Naive thymus-derived CD4-positive, alpha-beta T cell (primary cell): ENCODE results near the gene CERS4. TPM values are rescaled to one million over a fixed set of nuclear protein-coding genes. Genes with fewer than 3 reads are reported as not detected.

Experiments
- ATAC-seq: fragments of 150-1000 bp; cut with Tn5 transposase; 2 replicates; pipeline ENCODE4 v1.10.0; 2021; ENCODE audit warnings: mild to moderate bottlenecking, moderate library complexity
- CTCF ChIA-PET: fragments of 350-600 bp; sonication (Branson Sonifier 250); formaldehyde crosslinking; loops from one replicate; lab custom pipeline; 2021; ENCODE audit warnings: antibody characterized with exemption; lab: Charles Lee
- POLR2A ChIA-PET: fragments of 350-600 bp; sonication (Branson Sonifier 250); formaldehyde crosslinking; loops from one replicate; lab custom pipeline; 2021; ENCODE audit warnings: antibody characterized with exemption, inconsistent platforms; lab: Charles Lee
- DNase-seq, 9 donors: peaks; one replicate each; pipeline versions ENCODE4 v3.0.0 to v3.0.0-alpha.2; 2020 to 2022; ENCODE audit warnings: mixed read lengths in 1 of 9
- H3K27ac ChIP-seq: one replicate; pipeline ENCODE4 v1.7.0; 2013; ENCODE audit warnings: mild to moderate bottlenecking, low read depth, low read length, moderate library complexity
- H3K27me3 ChIP-seq, 2 donors: one replicate each; pipeline ENCODE4 v1.7.0; 2013; ENCODE audit warnings: low read length in 2 of 2, mild to moderate bottlenecking in 2 of 2, moderate library complexity in 2 of 2; ENCODE audit not compliant: control insufficient read depth in 2 of 2, insufficient read depth in 2 of 2
- H3K36me3 ChIP-seq, 3 experiments: 1 replicate in 2 of 3; 2 replicates in 1 of 3; pipeline ENCODE4 v1.7.0; 2013; ENCODE audit warnings: low read length in 3 of 3, mild to moderate bottlenecking in 3 of 3, moderate library complexity in 1 of 3; ENCODE audit not compliant: insufficient read depth in 3 of 3, control insufficient read depth in 2 of 3
- H3K4me1 ChIP-seq, 2 donors: one replicate each; pipeline ENCODE4 v1.7.0; 2013; ENCODE audit warnings: low read length in 2 of 2, mild to moderate bottlenecking in 2 of 2, moderate library complexity in 1 of 2; ENCODE audit not compliant: control insufficient read depth in 2 of 2, insufficient read depth in 2 of 2
- H3K4me3 ChIP-seq: 2 replicates; pipeline ENCODE4 v1.7.0; 2013; ENCODE audit warnings: mild to moderate bottlenecking, low read length
- H3K9me3 ChIP-seq, 3 experiments: 1 replicate in 2 of 3; 2 replicates in 1 of 3; pipeline ENCODE4 v1.7.0; 2013; ENCODE audit warnings: low read length in 3 of 3; ENCODE audit not compliant: control insufficient read depth in 2 of 3
- H3K27ac Mint-ChIP-seq, 9 donors: one replicate each; pipeline ENCODE4 v1.8.0; 2020 to 2022; ENCODE audit warnings: mixed read lengths in 9 of 9, mild to moderate bottlenecking in 8 of 9, moderate library complexity in 5 of 9, inconsistent platforms in 2 of 9
- H3K27me3 Mint-ChIP-seq, 5 donors: one replicate each; pipeline ENCODE4 v1.8.0; 2021 to 2022; ENCODE audit warnings: mixed read lengths in 5 of 5, mild to moderate bottlenecking in 1 of 5
- H3K36me3 Mint-ChIP-seq, 5 donors: one replicate each; pipeline ENCODE4 v1.8.0; 2020 to 2022; ENCODE audit warnings: mixed read lengths in 5 of 5, mild to moderate bottlenecking in 3 of 5, inconsistent platforms in 1 of 5
- H3K4me1 Mint-ChIP-seq, 7 donors: one replicate each; pipeline ENCODE4 v1.8.0; 2020 to 2022; ENCODE audit warnings: mixed read lengths in 7 of 7, mild to moderate bottlenecking in 3 of 7, inconsistent platforms in 1 of 7
- H3K4me3 Mint-ChIP-seq, 10 donors: one replicate each; pipeline ENCODE4 v1.8.0; 2020 to 2022; ENCODE audit warnings: mild to moderate bottlenecking in 10 of 10, mixed read lengths in 10 of 10, moderate library complexity in 6 of 10, inconsistent platforms in 2 of 10
- H3K9me3 Mint-ChIP-seq, 11 donors: one replicate each; pipeline ENCODE4 v1.8.0; 2020 to 2022; ENCODE audit warnings: mixed read lengths in 11 of 11, mild to moderate bottlenecking in 4 of 11, inconsistent platforms in 1 of 11, moderate library complexity in 1 of 11
- intact Hi-C, 2 donors: fragments of 100-400 bp; cut with micrococcal nuclease; formaldehyde crosslinking; loops; one replicate each; pipeline ENCODE4 v1.15.1; 2023
- polyA plus RNA-seq, 2 donors: library from polyadenylated mRNA; unstranded; fragments of 300-500 nt; fragmentation: Illumina TruSeq; gene quantifications; one replicate each; pipeline ENCODE4 v1.2.3, GENCODE V29; 2021
- total RNA-seq, 6 experiments: library from RNA in 5 of 6; stranded (reverse) in 5 of 6; gene quantifications; 1 replicate in 5 of 6; 2 replicates in 1 of 6; pipeline ENCODE4 v1.2.3 and lab custom pipeline; 2021 to 2026

CERS4 gene
- total and polyA plus RNA-seq, 7 experiments from 2014 or later = 11.2 to 32.4 (median 21.9) TPM

- Histone ChIP-seq H3K9me3 (no peaks in the 10 kb centered on the region), H3K36me3 (peaks cover 0 to 13% (median 0%) of the 10 kb centered on the region in 3 experiments), H3K27ac (no peak overlapping the region), H3K4me3 (no peak overlapping the region), H3K27me3 (no peaks in the 10 kb centered on the region), H3K4me1 (no peaks in the 10 kb centered on the region)
- DNase-seq = no peak
- H3K27ac Mint-ChIP-seq = no peak overlapping the region
- CTCF ChIA-PET = interaction anchor here (0.7 to 2.3 kb wide), 3 partner anchors 92 to 306 kb away, joined by 3 to 10 read pairs (median 6); no protein-coding TSS in a partner anchor
- POLR2A ChIA-PET = no interaction called here
- no peak for ATAC-seq
- H3K4me1 Mint-ChIP-seq = peaks cover 0 to 9% (median 1%) of the 10 kb centered on the region in 7 donors
- H3K27me3 Mint-ChIP-seq = no peaks in the 10 kb centered on the region
- peaks cover 0 to 8% (median 0%) of the 10 kb centered on the region in 11 donors for H3K9me3 Mint-ChIP-seq
- intact Hi-C loops = loop anchor here (5.0 to 10.0 kb wide), 3 partner anchors 43 to 233 kb away; partner anchors contain the start of genes CD320 (in 1 of the 2) and CERS4 (in 1 of the 2)
- H3K36me3 Mint-ChIP-seq = peaks cover 7 to 19% (median 15%) of the 10 kb centered on the region in 5 donors
- no peak overlapping the region for H3K4me3 Mint-ChIP-seq
These were observed 41.4 kb downstream of the CERS4 start for GRCh38 chr19:8250596-8250995.

GRCh38 chr19:8251025-8251472 lies 41.9 kb downstream of the CERS4 start:
- peaks cover 7 to 21% (median 15%) of the 10 kb centered on the region in 5 donors for H3K36me3 Mint-ChIP-seq
- ChIA-PET POLR2A (no interaction called here), CTCF (interaction anchor here (0.7 to 2.3 kb wide), 3 partner anchors 93 to 307 kb away, joined by 3 to 10 read pairs (median 6); no protein-coding TSS in a partner anchor)
- no peak overlapping the region for H3K4me3 ChIP-seq
- ATAC-seq (no peak), DNase-seq (no peak)
- H3K4me1 ChIP-seq = no peaks in the 10 kb centered on the region
- peaks cover 0 to 8% (median 0%) of the 10 kb centered on the region in 11 donors for H3K9me3 Mint-ChIP-seq
- intact Hi-C loops = loop anchor here (5.0 to 10.0 kb wide), 3 partner anchors 44 to 234 kb away; partner anchors contain the start of genes CD320 (in 1 of the 2) and CERS4 (in 1 of the 2)
- no peak overlapping the region for H3K27ac ChIP-seq
- H3K27me3 ChIP-seq = no peaks in the 10 kb centered on the region
- H3K9me3 ChIP-seq = no peaks in the 10 kb centered on the region
- H3K36me3 ChIP-seq = peaks cover 0 to 18% (median 0%) of the 10 kb centered on the region in 3 experiments
- H3K27ac Mint-ChIP-seq = no peak overlapping the region
- no peaks in the 10 kb centered on the region for H3K27me3 Mint-ChIP-seq
- peaks cover 0 to 9% (median 1%) of the 10 kb centered on the region in 7 donors for H3K4me1 Mint-ChIP-seq
- H3K4me3 Mint-ChIP-seq = no peak overlapping the region

- Histone ChIP-seq H3K9me3 (no peaks in the 10 kb centered on the region), H3K36me3 (peaks cover 0 to 36% (median 0%) of the 10 kb centered on the region in 3 experiments), H3K4me1 (no peaks in the 10 kb centered on the region), H3K4me3 (no peak overlapping the region), H3K27ac (no peak overlapping the region), H3K27me3 (no peaks in the 10 kb centered on the region)
- H3K27ac Mint-ChIP-seq = peak overlapping the region in 2 of 9 donors; percentile 73 to 84
- H3K9me3 Mint-ChIP-seq = peaks cover 0 to 8% (median 0%) of the 10 kb centered on the region in 11 donors
- H3K27me3 Mint-ChIP-seq = no peaks in the 10 kb centered on the region
- POLR2A ChIA-PET = interaction anchor here (0.5 to 0.6 kb wide), 2 partner anchors 66 to 96 kb away, joined by 3 to 5 read pairs; no protein-coding TSS in a partner anchor
- DNase-seq (peak; percentile 67 to 87 (median 80)), ATAC-seq (peak; percentile 95)
- H3K36me3 Mint-ChIP-seq = peaks cover 5 to 20% (median 15%) of the 10 kb centered on the region in 5 donors
- no peak overlapping the region for H3K4me3 Mint-ChIP-seq
- CTCF ChIA-PET = interaction anchor here (0.6 to 2.0 kb wide), 9 partner anchors 10 to 309 kb away, joined by 3 to 10 read pairs (median 4); no protein-coding TSS in a partner anchor
- intact Hi-C loops = loop anchor here (1.0 to 10.0 kb wide), 8 partner anchors 44 to 309 kb away; partner anchors contain the start of genes CERS4 (in 2 of the 2) and CD320 (in 1 of the 2)
- H3K4me1 Mint-ChIP-seq = peaks cover 0 to 11% (median 6%) of the 10 kb centered on the region in 7 donors
These were observed 43.9 kb downstream of the CERS4 start for GRCh38 chr19:8252922-8253589.

GRCh38 chr19:8253678-8254077 lies 44.5 kb downstream of the CERS4 start:
- Mint-ChIP-seq H3K27me3 (no peaks in the 10 kb centered on the region), H3K4me3 (no peak overlapping the region), H3K27ac (no peak overlapping the region), H3K9me3 (peaks cover 0 to 2% (median 0%) of the 10 kb centered on the region in 11 donors), H3K4me1 (peaks cover 0 to 9% (median 6%) of the 10 kb centered on the region in 7 donors), H3K36me3 (peaks cover 0 to 23% (median 8%) of the 10 kb centered on the region in 5 donors)
- no peak overlapping the region for H3K4me3 ChIP-seq
- no peaks in the 10 kb centered on the region for H3K9me3 ChIP-seq
- ChIA-PET POLR2A (interaction anchor here (0.6 kb wide), 1 partner anchor 67 kb away, joined by 5 read pairs; no protein-coding TSS in a partner anchor), CTCF (interaction anchor here (0.6 to 2.0 kb wide), 6 partner anchors 9 to 309 kb away, joined by 3 to 10 read pairs (median 6); no protein-coding TSS in a partner anchor)
- peaks cover 0 to 37% (median 0%) of the 10 kb centered on the region in 3 experiments for H3K36me3 ChIP-seq
- H3K27ac ChIP-seq = no peak overlapping the region
- no peak for DNase-seq
- H3K27me3 ChIP-seq = no peaks in the 10 kb centered on the region
- H3K4me1 ChIP-seq = no peaks in the 10 kb centered on the region
- intact Hi-C loops = loop anchor here (1.0 to 10.0 kb wide), 8 partner anchors 45 to 309 kb away; partner anchors contain the start of genes CERS4 (in 2 of the 2) and CD320 (in 1 of the 2)
- ATAC-seq = no peak

DNA sequence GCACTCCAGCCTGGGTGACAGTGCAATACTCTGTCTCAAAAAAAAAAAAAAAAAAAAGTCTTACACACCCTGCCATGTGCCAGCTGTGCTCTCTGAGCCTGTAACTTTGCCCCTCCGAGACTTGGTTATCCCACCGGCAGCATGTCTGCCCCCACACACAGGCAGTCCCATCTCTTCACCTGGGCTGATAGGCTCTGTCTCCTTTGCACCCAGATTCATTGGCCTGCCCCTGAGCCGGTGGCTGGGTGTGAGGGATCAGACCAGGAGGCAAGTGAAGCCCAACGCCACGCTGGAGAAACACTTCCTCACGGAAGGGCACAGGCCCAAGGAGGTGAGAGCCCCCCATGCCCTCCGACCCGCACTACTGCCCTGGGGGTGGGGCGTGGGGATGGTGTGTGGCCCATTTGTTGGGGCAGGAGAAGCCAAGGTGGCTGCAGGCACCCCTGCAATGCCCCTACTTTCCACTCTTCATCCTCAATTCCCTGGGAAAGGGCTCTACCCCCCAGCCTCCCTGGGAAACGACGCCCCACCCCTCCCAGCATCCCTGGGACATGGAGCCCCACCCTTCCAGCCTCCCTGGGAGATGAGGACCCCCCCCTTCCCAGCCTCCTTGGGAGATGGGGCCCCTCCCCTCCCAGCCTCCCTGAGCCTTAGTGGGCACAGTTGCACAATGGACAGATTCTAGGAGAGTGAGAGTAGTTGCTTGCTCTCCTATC lies 45.3 kb downstream of the CERS4 start:
- H3K4me1 ChIP-seq = no peaks in the 10 kb centered on the region
- H3K36me3 ChIP-seq = peaks cover 0 to 37% (median 0%) of the 10 kb centered on the region in 3 experiments
- Mint-ChIP-seq H3K4me1 (peaks cover 0 to 9% (median 6%) of the 10 kb centered on the region in 7 donors), H3K27me3 (no peaks in the 10 kb centered on the region), H3K27ac (no peak overlapping the region), H3K4me3 (no peak overlapping the region), H3K9me3 (no peaks in the 10 kb centered on the region), H3K36me3 (peaks cover 0 to 21% (median 4%) of the 10 kb centered on the region in 5 donors)
- CTCF ChIA-PET = interaction anchor here (1.1 to 1.3 kb wide), 3 partner anchors 9 to 311 kb away, joined by 3 to 9 read pairs (median 8); partner anchors contain the start of gene TIMM44
- H3K27ac ChIP-seq = no peak overlapping the region
- H3K9me3 ChIP-seq = no peaks in the 10 kb centered on the region
- H3K27me3 ChIP-seq = no peaks in the 10 kb centered on the region
- POLR2A ChIA-PET = no interaction called here
- no peak for ATAC-seq
- no peak overlapping the region for H3K4me3 ChIP-seq
- intact Hi-C loops = loop anchor here (5.0 to 10.0 kb wide), 3 partner anchors 47 to 237 kb away; partner anchors contain the start of genes CD320 (in 1 of the 2) and CERS4 (in 1 of the 2)
- DNase-seq = no peak
